Astrocyte (in vitro differentiated cells and primary cell): ENCODE data around the gene ZNF827.

Experiments used
- CTCF ChIP-seq: IDR thresholded peaks from 2 replicates; pipeline ENCODE4 v1.5.1; 2011; ENCODE audit warnings: low read depth, mild to moderate bottlenecking, inconsistent platforms, low read length, moderate library complexity; ENCODE audit not compliant: insufficient read depth
- EZH2 ChIP-seq: IDR thresholded peaks from 2 replicates; pipeline ENCODE4 v1.6.1; 2012; ENCODE audit warnings: mild to moderate bottlenecking, low read length, inconsistent platforms; ENCODE audit not compliant: insufficient read depth

- no peak for TF ChIP-seq CTCF
- TF ChIP-seq EZH2: no peak
These were observed 153.1 kb downstream of the ZNF827 start for GRCh38 chr4:145785391-145786008.
